ENCODE results near the gene ATXN7L1.
A peak's percentile ranks its signal among the peaks of the same experiment; 100 is the strongest.
"Not testable (repeated sequence)": the region's sequence is repeated elsewhere in the genome, so short reads cannot be mapped to it uniquely, and the experiment has no call there.

Gene ATXN7L1

GRCh38 chr7:105799006-105799405 lies 77.4 kb downstream of the ATXN7L1 start:
- DNase-seq: no peak

- no peak for DNase-seq
Observed at GRCh38 chr7:105797652-105798051, 78.7 kb downstream of the ATXN7L1 start.

- DNase-seq: no peak
Observed at GRCh38 chr7:105796365-105796764, 80.0 kb downstream of the ATXN7L1 start.

GRCh38 chr7:105794741-105795729 lies 81.4 kb downstream of the ATXN7L1 start:
- DNase-seq: no peak

- DNase-seq: no peak
Observed at GRCh38 chr7:105792488-105793370, 83.7 kb downstream of the ATXN7L1 start.

GRCh38 chr7:105791926-105792325 lies 84.5 kb downstream of the ATXN7L1 start:
- no peak for DNase-seq

- no peak for DNase-seq
Observed at GRCh38 chr7:105790996-105791395, 85.4 kb downstream of the ATXN7L1 start.

- DNase-seq: not testable (repeated sequence)
Observed at GRCh38 chr7:105790452-105790851, 85.9 kb downstream of the ATXN7L1 start.

GRCh38 chr7:105788816-105789349 lies 87.5 kb downstream of the ATXN7L1 start:
- no peak for DNase-seq

GRCh38 chr7:105788356-105788755 lies 88.0 kb downstream of the ATXN7L1 start:
- no peak for DNase-seq

GRCh38 chr7:105787793-105788192 lies 88.6 kb downstream of the ATXN7L1 start:
- no peak for DNase-seq

- DNase-seq: no peak
Observed at GRCh38 chr7:105786520-105787470, 89.6 kb downstream of the ATXN7L1 start.

- DNase-seq: peak; percentile 48 to 56
Observed at GRCh38 chr7:105782391-105783042, 93.9 kb downstream of the ATXN7L1 start.

- no peak for DNase-seq
Observed at GRCh38 chr7:105779856-105780780, 96.3 kb downstream of the ATXN7L1 start.

- no peak for DNase-seq
Observed at GRCh38 chr7:105778956-105779355, 97.4 kb downstream of the ATXN7L1 start.

GRCh38 chr7:105776986-105777910 lies 99.2 kb downstream of the ATXN7L1 start:
- no peak for DNase-seq

- no peak for DNase-seq
Observed at GRCh38 chr7:105776068-105776790, 100.2 kb downstream of the ATXN7L1 start.

- DNase-seq: no peak
Observed at GRCh38 chr7:105775580-105775979, 100.8 kb downstream of the ATXN7L1 start.

All from stimulated activated CD4-positive, alpha-beta T cell treated with anti-CD3 and anti-CD28 coated beads, Interleukin-2, amount 100 ng/mL, for 24 hours (primary cell).